Mucosa of stomach (tissue), 1 donor: ENCODE measurements around the gene MRPL53.

Source experiments
- H3K27me3 ChIP-seq: one replicate; pipeline ENCODE4 v1.7.0; 2013; ENCODE audit warnings: mild to moderate bottlenecking, low read length; ENCODE audit not compliant: control insufficient read depth, insufficient read depth
- H3K36me3 ChIP-seq: one replicate; pipeline ENCODE4 v1.7.0; 2013; ENCODE audit warnings: low read length; ENCODE audit not compliant: control insufficient read depth, insufficient read depth
- H3K4me1 ChIP-seq: one replicate; pipeline ENCODE4 v1.7.0; 2013; ENCODE audit warnings: mild to moderate bottlenecking, low read length; ENCODE audit not compliant: control insufficient read depth, insufficient read depth
- H3K4me3 ChIP-seq: one replicate; pipeline ENCODE4 v1.7.0; 2013; ENCODE audit warnings: low read length
- H3K9ac ChIP-seq: one replicate; pipeline ENCODE4 v1.7.0; 2013; ENCODE audit warnings: mild to moderate bottlenecking, low read length, moderate library complexity
- H3K9me3 ChIP-seq: one replicate; pipeline ENCODE4 v1.7.0; 2013; ENCODE audit warnings: mild to moderate bottlenecking, low read length, moderate library complexity; ENCODE audit not compliant: control insufficient read depth
- donor health status: Pancreatic carcinoma.

The MRPL53 gene

GRCh38 chr2:74423231-74424095 is 49.0 kb downstream of the MRPL53 start:
- Histone ChIP-seq H3K4me3 (no peak overlapping the region), H3K9ac (no peak overlapping the region), H3K27me3 (no peaks in the 10 kb centered on the region), H3K36me3 (no peaks in the 10 kb centered on the region), H3K4me1 (peaks cover 13% of the 10 kb centered on the region), H3K9me3 (no peaks in the 10 kb centered on the region)
